Tibial nerve (tissue), 3 donors: ENCODE results near the gene MPP7.

Experiments
- CTCF ChIP-seq, 5 experiments: fragments of 200-600 bp in 3 of 5; fragments of 450-650 bp in 2 of 5; sonication (generic) in 3 of 5; IDR thresholded peaks; one replicate each; pipeline ENCODE4 v1.5.1; 2016 to 2019; ENCODE audit warnings: antibody characterized with exemption in 5 of 5, mild to moderate bottlenecking in 3 of 5, moderate library complexity in 2 of 5
- POLR2A ChIP-seq, 2 donors: fragments of 450-650 bp; IDR thresholded peaks; one replicate each; pipeline ENCODE4 v1.6.1; 2017; ENCODE audit warnings: antibody characterized with exemption in 2 of 2, mild to moderate bottlenecking in 2 of 2, moderate library complexity in 2 of 2

- TF ChIP-seq CTCF (IDR thresholded peaks at IDR 0.05): no peak
- TF ChIP-seq POLR2A (IDR thresholded peaks at IDR 0.05): no peak
Observed at GRCh38 chr10:28328346-28328745, 25.5 kb upstream of the MPP7 start.
